Lower lobe of right lung (tissue), 2 donors: ENCODE data around the gene FITM2. TPM values are rescaled to one million over a fixed set of nuclear protein-coding genes. Genes with fewer than 3 reads are reported as not detected.

Source experiments
- ATAC-seq, 2 donors: fragments of 200-7000 bp; cut with Tn5 transposase; one replicate each; pipeline ENCODE4 v1.9.1; 2020 to 2022; ENCODE audit warnings: mild to moderate bottlenecking in 2 of 2, moderate library complexity in 2 of 2
- DNase-seq: peaks from one replicate; pipeline ENCODE4 v3.0.0-alpha.2; 2020
- H3K27ac ChIP-seq: fragments of 200-600 bp; one replicate; pipeline ENCODE4 v1.8.0; 2022
- H3K27me3 ChIP-seq: fragments of 200-600 bp; one replicate; pipeline ENCODE4 v1.8.0; 2022; ENCODE audit warnings: low read depth
- H3K36me3 ChIP-seq: fragments of 200-600 bp; one replicate; pipeline ENCODE4 v1.8.0; 2022; ENCODE audit warnings: mild to moderate bottlenecking
- H3K4me1 ChIP-seq: fragments of 200-600 bp; one replicate; pipeline ENCODE4 v1.8.0; 2022
- H3K4me3 ChIP-seq: fragments of 200-600 bp; one replicate; pipeline ENCODE4 v1.8.0; 2022; ENCODE audit warnings: mild to moderate bottlenecking
- H3K9me3 ChIP-seq: fragments of 200-600 bp; one replicate; pipeline ENCODE4 v1.8.0; 2022
- intact Hi-C: fragments of 100-400 bp; cut with DNase I; formaldehyde crosslinking; loops from one replicate; pipeline ENCODE4 v1.11.0; 2022
- total RNA-seq: library from RNA; stranded (reverse); fragmentation: NEBNext Ultra II Directional; extraction: Animal tissue kit (Norgen Biotek cat#: 25700); gene quantifications from one replicate; pipeline ENCODE4 v1.2.1, GENCODE V29; 2021
- TF ChIP-seq, protein P1 (sequence below): fragments of 200-600 bp; IDR thresholded peaks from one replicate; pipeline ENCODE4 v1.8.0; 2022; ENCODE audit warnings: antibody characterized with exemption, mild to moderate bottlenecking
- donor health status: DM: no; HTN: yes; CAD: no; lungs with severe emphysema.

The FITM2 gene
- total RNA-seq, 1 donor from 2014 or later = 9.3 TPM

DNA sequence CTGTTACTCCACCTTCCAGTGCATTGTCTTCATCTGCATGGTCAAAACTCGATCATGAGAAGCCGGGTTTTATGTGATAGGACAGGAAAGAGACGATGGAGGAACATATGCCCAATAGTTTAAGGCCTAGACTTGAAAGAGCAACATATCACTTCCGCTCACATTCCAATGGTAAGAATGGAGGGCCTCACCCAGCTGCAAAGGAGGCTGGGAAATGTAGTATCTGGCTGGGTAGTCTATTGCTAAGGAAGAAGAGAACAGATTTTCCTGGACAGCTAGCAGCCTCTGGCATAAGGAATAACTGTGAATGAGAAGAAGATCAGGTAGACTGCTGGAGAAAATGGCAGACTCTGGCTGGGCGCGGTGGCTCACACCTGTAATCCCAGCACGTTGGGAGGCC lies 19.2 kb downstream of the FITM2 start:
- DNase-seq = no peak
- intact Hi-C loops = no loop called here
- H3K27me3 ChIP-seq = no peaks in the 10 kb centered on the region
- peaks cover 3% of the 10 kb centered on the region for H3K36me3 ChIP-seq
- H3K4me1 ChIP-seq = peaks cover 6% of the 10 kb centered on the region
- no peak overlapping the region for H3K4me3 ChIP-seq
- no peak overlapping the region for H3K27ac ChIP-seq
- no peaks in the 10 kb centered on the region for H3K9me3 ChIP-seq
- ATAC-seq = no peak
- TF ChIP-seq, protein P1, sequence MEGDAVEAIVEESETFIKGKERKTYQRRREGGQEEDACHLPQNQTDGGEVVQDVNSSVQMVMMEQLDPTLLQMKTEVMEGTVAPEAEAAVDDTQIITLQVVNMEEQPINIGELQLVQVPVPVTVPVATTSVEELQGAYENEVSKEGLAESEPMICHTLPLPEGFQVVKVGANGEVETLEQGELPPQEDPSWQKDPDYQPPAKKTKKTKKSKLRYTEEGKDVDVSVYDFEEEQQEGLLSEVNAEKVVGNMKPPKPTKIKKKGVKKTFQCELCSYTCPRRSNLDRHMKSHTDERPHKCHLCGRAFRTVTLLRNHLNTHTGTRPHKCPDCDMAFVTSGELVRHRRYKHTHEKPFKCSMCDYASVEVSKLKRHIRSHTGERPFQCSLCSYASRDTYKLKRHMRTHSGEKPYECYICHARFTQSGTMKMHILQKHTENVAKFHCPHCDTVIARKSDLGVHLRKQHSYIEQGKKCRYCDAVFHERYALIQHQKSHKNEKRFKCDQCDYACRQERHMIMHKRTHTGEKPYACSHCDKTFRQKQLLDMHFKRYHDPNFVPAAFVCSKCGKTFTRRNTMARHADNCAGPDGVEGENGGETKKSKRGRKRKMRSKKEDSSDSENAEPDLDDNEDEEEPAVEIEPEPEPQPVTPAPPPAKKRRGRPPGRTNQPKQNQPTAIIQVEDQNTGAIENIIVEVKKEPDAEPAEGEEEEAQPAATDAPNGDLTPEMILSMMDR = no peak

DNA sequence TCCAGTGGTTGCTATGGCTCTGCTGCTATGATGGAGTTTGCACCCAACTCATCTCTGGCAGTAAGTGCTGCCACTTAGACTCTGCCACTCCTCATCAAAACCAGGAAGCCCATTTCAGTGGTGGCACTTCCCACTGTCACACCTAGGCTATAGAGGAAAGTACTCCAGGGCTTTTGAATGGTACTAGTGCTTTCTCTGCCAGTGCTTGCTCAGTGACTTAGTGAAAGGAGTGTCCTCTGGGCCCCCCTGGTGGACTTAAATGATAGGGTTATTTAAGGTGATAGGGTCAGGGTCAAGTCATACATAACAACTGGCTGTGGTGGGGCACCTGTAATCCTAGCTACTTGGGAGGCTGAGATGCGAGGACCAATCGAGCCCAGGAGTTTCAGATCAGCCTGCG lies 22.8 kb downstream of the FITM2 start:
- ATAC-seq = no peak
- TF ChIP-seq, protein P1 = no peak
- intact Hi-C loops = no loop called here
- Histone ChIP-seq H3K36me3 (peaks cover 3% of the 10 kb centered on the region), H3K27ac (no peak overlapping the region), H3K4me1 (no peaks in the 10 kb centered on the region), H3K27me3 (no peaks in the 10 kb centered on the region), H3K4me3 (no peak overlapping the region), H3K9me3 (no peaks in the 10 kb centered on the region)
- DNase-seq = no peak

GRCh38 chr20:44287272-44288097 lies 23.5 kb downstream of the FITM2 start:
- TF ChIP-seq, protein P1 = no peak
- DNase-seq (no peak), ATAC-seq (no peak)
- intact Hi-C loops = no loop called here
- no peaks in the 10 kb centered on the region for H3K9me3 ChIP-seq
- peaks cover 3% of the 10 kb centered on the region for H3K36me3 ChIP-seq
- H3K27me3 ChIP-seq = no peaks in the 10 kb centered on the region
- no peak overlapping the region for H3K27ac ChIP-seq
- no peak overlapping the region for H3K4me3 ChIP-seq
- no peaks in the 10 kb centered on the region for H3K4me1 ChIP-seq

DNA sequence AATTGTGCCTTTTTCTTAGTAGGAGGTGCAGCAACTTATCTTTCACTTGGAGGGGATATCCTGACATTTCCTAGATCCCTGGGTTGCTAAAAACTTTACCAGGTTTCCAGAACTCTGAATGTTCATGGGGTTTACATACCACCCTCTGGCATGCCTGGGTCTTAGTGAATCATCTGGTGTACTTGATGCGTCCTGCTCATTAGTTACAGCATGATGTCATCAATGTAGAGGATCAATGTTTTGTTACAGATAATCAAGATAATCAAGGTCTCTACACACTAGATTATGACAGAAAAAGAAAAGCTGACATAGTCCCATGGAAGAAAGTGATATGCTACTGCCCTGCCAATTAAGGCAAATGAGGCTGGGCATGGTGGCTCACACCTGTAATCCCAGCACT lies 27.0 kb downstream of the FITM2 start:
- no peak overlapping the region for H3K4me3 ChIP-seq
- no peaks in the 10 kb centered on the region for H3K4me1 ChIP-seq
- H3K9me3 ChIP-seq = no peaks in the 10 kb centered on the region
- no peak overlapping the region for H3K27ac ChIP-seq
- TF ChIP-seq, protein P1 = no peak
- no peak for ATAC-seq
- H3K36me3 ChIP-seq = no peaks in the 10 kb centered on the region
- no peak for DNase-seq
- intact Hi-C loops = no loop called here
- no peaks in the 10 kb centered on the region for H3K27me3 ChIP-seq

DNA sequence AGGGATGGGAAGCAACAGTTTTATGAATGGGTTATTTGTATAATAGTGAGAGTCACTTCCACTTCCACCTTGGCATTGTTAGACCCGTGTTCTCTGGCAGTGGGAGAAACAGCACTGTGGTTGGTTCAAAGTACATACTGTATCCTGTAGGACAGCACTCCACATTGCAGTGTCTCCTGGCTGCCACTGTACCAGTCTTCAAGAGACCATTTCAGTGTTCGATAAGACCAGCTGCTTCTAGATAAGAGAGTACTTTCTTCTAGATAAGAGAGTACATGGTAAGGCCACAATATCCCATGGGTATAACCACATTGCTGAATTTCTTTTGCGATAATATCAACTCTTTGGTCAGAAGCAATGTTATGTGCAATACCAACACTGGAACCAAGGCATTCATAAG lies 28.8 kb downstream of the FITM2 start:
- Histone ChIP-seq H3K9me3 (no peaks in the 10 kb centered on the region), H3K27me3 (no peaks in the 10 kb centered on the region), H3K27ac (no peak overlapping the region), H3K4me1 (no peaks in the 10 kb centered on the region), H3K4me3 (no peak overlapping the region), H3K36me3 (no peaks in the 10 kb centered on the region)
- TF ChIP-seq, protein P1 = no peak
- intact Hi-C loops = no loop called here
- ATAC-seq (no peak), DNase-seq (no peak)
